KMS-11 (cell line): ENCODE results near the gene RAD51B.

Experiments used
- H2AFZ ChIP-seq: fragments of 200-600 bp; sonication (generic); 2 replicates; pipeline ENCODE4 v1.6.1; 2016; ENCODE audit warnings: antibody characterized with exemption, mixed run types, low read depth
- H3K27ac ChIP-seq: fragments of 200-600 bp; sonication (generic); 2 replicates; pipeline ENCODE4 v1.6.1; 2016; ENCODE audit warnings: mild to moderate bottlenecking, mixed run types
- H3K27me3 ChIP-seq: fragments of 200-600 bp; sonication (generic); 2 replicates; pipeline ENCODE4 v1.6.1; 2017; ENCODE audit warnings: mild to moderate bottlenecking, low read depth, mixed run types, moderate library complexity; ENCODE audit not compliant: insufficient read depth
- H3K36me3 ChIP-seq: fragments of 200-600 bp; sonication (generic); 2 replicates; pipeline ENCODE4 v1.6.1; 2017; ENCODE audit warnings: mild to moderate bottlenecking, mixed run types; ENCODE audit not compliant: insufficient read depth
- H3K4me1 ChIP-seq: fragments of 200-600 bp; sonication (generic); 2 replicates; pipeline ENCODE4 v1.6.1; 2016; ENCODE audit warnings: mild to moderate bottlenecking, low read depth, mixed run types; ENCODE audit not compliant: poor library complexity, severe bottlenecking
- H3K4me2 ChIP-seq: fragments of 200-600 bp; sonication (generic); 2 replicates; pipeline ENCODE4 v1.7.0; 2016; ENCODE audit warnings: mild to moderate bottlenecking, mixed run types
- H3K4me3 ChIP-seq: fragments of 200-600 bp; sonication (generic); IDR thresholded peaks from 2 replicates; pipeline ENCODE4 v1.6.1; 2017; ENCODE audit warnings: low read depth, low read length, mixed read lengths; ENCODE audit not compliant: insufficient read depth
- H3K79me2 ChIP-seq: fragments of 200-600 bp; sonication (generic); 2 replicates; pipeline ENCODE4 v1.6.1; 2016; ENCODE audit warnings: low read depth, mixed run types; ENCODE audit not compliant: insufficient read depth
- H3K9ac ChIP-seq: fragments of 200-600 bp; sonication (generic); 2 replicates; pipeline ENCODE4 v1.6.1; 2016; ENCODE audit warnings: mild to moderate bottlenecking, mixed run types
- H4K20me1 ChIP-seq: fragments of 200-600 bp; sonication (generic); 2 replicates; pipeline ENCODE4 v1.6.1; 2016; ENCODE audit warnings: mild to moderate bottlenecking, mixed run types; ENCODE audit not compliant: insufficient read depth
- CTCF ChIP-seq: fragments of 200-600 bp; sonication (generic); conservative IDR thresholded peaks from 2 replicates; pipeline ENCODE4 v1.6.1; 2017; ENCODE audit warnings: low read depth, mild to moderate bottlenecking, antibody characterized with exemption, low read length, moderate library complexity, mixed read lengths

The RAD51B gene

DNA sequence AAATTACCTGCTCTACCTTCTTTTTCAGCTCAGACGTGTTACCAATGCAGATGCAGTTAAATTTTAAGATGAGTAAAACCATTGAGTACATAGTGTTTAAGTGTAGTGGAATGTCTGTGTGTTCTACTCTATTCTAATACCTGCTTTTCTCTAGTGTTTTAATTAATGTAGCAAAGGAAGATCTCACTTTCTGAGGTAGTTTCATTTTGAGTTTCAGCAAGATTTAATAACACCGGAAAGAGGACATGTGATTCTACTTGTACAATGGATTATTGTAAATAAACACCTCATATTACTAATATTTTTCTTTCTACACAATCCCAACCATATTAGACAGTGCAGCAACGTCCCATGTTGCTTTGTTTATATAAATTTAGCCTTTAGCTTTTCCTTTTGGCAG lies 315.4 kb downstream of the RAD51B start:
- H3K27ac ChIP-seq, result no peak overlapping the region
- no peak overlapping the region for H3K4me3 ChIP-seq
- H3K4me1 ChIP-seq, result peaks cover 17% of the 10 kb centered on the region
- no peak overlapping the region for H3K9ac ChIP-seq
- H4K20me1 ChIP-seq, result no peaks in the 10 kb centered on the region
- H2AFZ ChIP-seq, result no peak overlapping the region
- H3K36me3 ChIP-seq, result no peaks in the 10 kb centered on the region
- no peaks in the 10 kb centered on the region for H3K79me2 ChIP-seq
- H3K4me2 ChIP-seq, result no peak overlapping the region
- H3K27me3 ChIP-seq, result no peaks in the 10 kb centered on the region
- no peak for TF ChIP-seq CTCF

DNA sequence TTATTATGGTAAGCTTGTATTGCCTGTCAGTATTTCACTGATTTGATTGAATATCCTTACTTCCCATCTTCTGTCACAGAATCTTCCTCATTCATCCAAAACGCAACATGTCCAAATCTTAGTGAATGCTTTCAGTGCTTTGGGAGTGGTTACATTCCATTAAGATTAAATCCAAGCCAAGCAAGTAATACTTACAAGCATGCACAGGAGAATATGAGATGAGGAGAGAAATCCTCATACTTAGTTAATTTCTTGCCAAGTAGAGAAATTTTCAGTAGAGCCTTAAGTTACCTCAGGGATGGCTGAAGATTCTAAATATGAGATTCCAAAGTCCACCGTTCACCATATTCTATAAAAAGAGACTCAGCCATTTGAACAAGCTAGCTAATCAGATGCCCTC lies 316.0 kb downstream of the RAD51B start:
- no peak for TF ChIP-seq CTCF
- H4K20me1 ChIP-seq, result no peaks in the 10 kb centered on the region
- H3K27ac ChIP-seq, result no peak overlapping the region

GRCh38 chr14:68137704-68138619 lies 318.4 kb downstream of the RAD51B start:
- Histone ChIP-seq H4K20me1 (no peaks in the 10 kb centered on the region), H3K36me3 (no peaks in the 10 kb centered on the region), H3K27me3 (no peaks in the 10 kb centered on the region), H3K27ac (no peak overlapping the region), H3K79me2 (no peaks in the 10 kb centered on the region), H3K4me1 (peaks cover 28% of the 10 kb centered on the region), H3K4me3 (no peak overlapping the region), H3K4me2 (no peak overlapping the region), H3K9ac (no peak overlapping the region), H2AFZ (no peak overlapping the region)
- no peak for TF ChIP-seq CTCF

More for the DNA sequence above, 316.0 kb downstream of the RAD51B start:
- H3K36me3 ChIP-seq, result no peaks in the 10 kb centered on the region
- H3K27me3 ChIP-seq, result no peaks in the 10 kb centered on the region
- peaks cover 17% of the 10 kb centered on the region for H3K4me1 ChIP-seq
- H2AFZ ChIP-seq, result no peak overlapping the region
- no peak overlapping the region for H3K4me2 ChIP-seq
- H3K79me2 ChIP-seq, result no peaks in the 10 kb centered on the region
- no peak overlapping the region for H3K4me3 ChIP-seq
- no peak overlapping the region for H3K9ac ChIP-seq

DNA sequence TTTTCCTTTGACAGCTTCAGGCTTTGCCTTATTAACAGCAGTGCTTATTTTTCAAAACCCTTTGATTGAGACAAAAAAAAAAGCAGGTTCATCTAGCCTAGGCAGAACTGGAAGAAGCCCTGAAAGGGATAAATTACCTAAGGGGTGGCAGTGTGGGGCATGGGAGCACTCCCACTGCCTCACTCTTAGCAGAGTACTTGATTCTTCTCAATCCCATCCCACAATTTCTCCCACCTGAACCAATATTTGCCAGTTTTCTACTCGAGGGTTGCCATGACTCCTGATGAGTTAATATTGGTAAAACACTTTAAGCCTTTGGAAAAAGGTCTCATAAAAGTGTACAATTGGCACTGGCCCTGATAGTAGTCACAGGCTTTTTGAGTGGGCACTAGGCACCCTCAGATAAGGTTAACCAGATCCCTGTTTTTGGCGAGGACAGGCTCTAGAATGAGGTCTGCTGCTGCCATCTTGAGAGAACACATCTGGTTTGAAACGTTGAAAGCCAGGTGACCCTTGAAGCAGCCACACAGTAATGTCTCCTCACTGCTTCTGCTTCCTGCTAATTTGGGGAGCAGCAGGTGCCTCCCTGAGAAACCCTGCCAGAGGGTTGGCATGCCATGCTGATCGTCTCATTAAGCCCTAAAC lies 320.0 kb downstream of the RAD51B start:
- no peak overlapping the region for H3K4me2 ChIP-seq
- no peaks in the 10 kb centered on the region for H4K20me1 ChIP-seq
- H3K27me3 ChIP-seq, result no peaks in the 10 kb centered on the region
- H2AFZ ChIP-seq, result no peak overlapping the region
- H3K36me3 ChIP-seq, result no peaks in the 10 kb centered on the region
- H3K4me1 ChIP-seq, result peaks cover 44% of the 10 kb centered on the region
- TF ChIP-seq CTCF, result no peak
- no peak overlapping the region for H3K9ac ChIP-seq
- no peak overlapping the region for H3K4me3 ChIP-seq
- H3K27ac ChIP-seq, result no peak overlapping the region
- H3K79me2 ChIP-seq, result no peaks in the 10 kb centered on the region
